Peyer's patch (tissue), 4 donors: ENCODE measurements around the gene BICD1.

Experiments
- CTCF ChIP-seq, 6 experiments: fragments of 450-650 bp in 4 of 6; fragments of 200-600 bp in 2 of 6; sonication (generic) in 1 of 6; IDR thresholded peaks; one replicate each; pipeline ENCODE4 v1.5.1; 2017 to 2019; ENCODE audit warnings: antibody characterized with exemption in 6 of 6, mild to moderate bottlenecking in 3 of 6, moderate library complexity in 1 of 6
- POLR2A ChIP-seq, 2 donors: fragments of 450-650 bp; IDR thresholded peaks; one replicate each; pipeline ENCODE4 v1.5.1; 2017; ENCODE audit warnings: antibody characterized with exemption in 2 of 2, mild to moderate bottlenecking in 2 of 2, moderate library complexity in 2 of 2

GRCh38 chr12:32398816-32399369 is 292.2 kb downstream of the BICD1 start:
- TF ChIP-seq CTCF (IDR thresholded peaks at IDR 0.05) (no peak), POLR2A (IDR thresholded peaks at IDR 0.05) (no peak)
